Spinal cord (tissue), 10 donors: ENCODE measurements around the gene MAD2L2. TPM values are rescaled to one million over a fixed set of nuclear protein-coding genes. Genes with fewer than 3 reads are reported as not detected.

ENCODE experiments used
- DNase-seq, 6 donors: peaks; one replicate each; pipeline versions ENCODE4 v3.0.0 to v3.0.0-alpha.2; 2013 to 2015; ENCODE audit warnings: low spot score in 6 of 6, low read depth in 4 of 6
- H3K27ac ChIP-seq: one replicate; pipeline ENCODE4 v1.5.1; 2013; ENCODE audit warnings: low read depth, low read length, control low read depth
- H3K27me3 ChIP-seq: one replicate; pipeline ENCODE4 v1.6.1; 2013; ENCODE audit warnings: low read length; ENCODE audit not compliant: control insufficient read depth, insufficient read depth
- H3K36me3 ChIP-seq: one replicate; pipeline ENCODE4 v1.6.1; 2013; ENCODE audit warnings: low read length; ENCODE audit not compliant: control insufficient read depth, insufficient read depth
- H3K4me1 ChIP-seq: one replicate; pipeline ENCODE4 v1.6.1; 2013; ENCODE audit warnings: low read length; ENCODE audit not compliant: control insufficient read depth, insufficient read depth
- H3K4me3 ChIP-seq: one replicate; pipeline ENCODE4 v1.5.1; 2013; ENCODE audit warnings: low read depth, low read length, control low read depth
- H3K9me3 ChIP-seq: one replicate; pipeline ENCODE4 v1.6.1; 2013; ENCODE audit warnings: low read length; ENCODE audit not compliant: control insufficient read depth, insufficient read depth
- WGBS: methylation state at CpG from one replicate; pipeline ENCODE4 v1.1.5; 2013; ENCODE audit warnings: missing lambda C conversion rate; ENCODE audit not compliant: insufficient coverage; 5-methylcytosine and 5-hydroxymethylcytosine counted together
- polyA plus RNA-seq, 2 donors: library from polyadenylated mRNA; unstranded; fragments of 120-200 nt; gene quantifications; one replicate each; pipeline ENCODE4 v1.2.1, GENCODE V29; 2013; ENCODE audit not compliant: insufficient read length in 2 of 2
- total RNA-seq, 2 donors: library from RNA; depleted of rRNA in 1 of 2; stranded (reverse); fragments of 120-200 nt in 1 of 2; fragments of >200 nt in 1 of 2; gene quantifications; one replicate each; pipeline versions ENCODE4 v1.2.3 to v1.2.4, GENCODE V29; 2013 to 2014
- donor health status: healthy.

The MAD2L2 gene
- total and polyA plus RNA-seq, 4 donors: 27.3 to 70.8 (median 62.3) TPM

- no CpG with 5 or more reads among the region's 4 CpGs for WGBS
- H3K27ac ChIP-seq: no peak overlapping the region
- H3K36me3 ChIP-seq: peaks cover 61% of the 10 kb centered on the region
- no peak for DNase-seq
- H3K4me1 ChIP-seq: peaks cover 22% of the 10 kb centered on the region
- H3K9me3 ChIP-seq: no peaks in the 10 kb centered on the region
- H3K27me3 ChIP-seq: no peaks in the 10 kb centered on the region
- no peak overlapping the region for H3K4me3 ChIP-seq
Observed at GRCh38 chr1:11659748-11660147, 21.2 kb downstream of the MAD2L2 start.

- WGBS: 88% methylated on average over 22 of the region's 23 CpGs
- Histone ChIP-seq H3K9me3 (no peaks in the 10 kb centered on the region), H3K27ac (no peak overlapping the region), H3K27me3 (no peaks in the 10 kb centered on the region), H3K4me3 (no peak overlapping the region), H3K36me3 (peaks cover 61% of the 10 kb centered on the region), H3K4me1 (peaks cover 23% of the 10 kb centered on the region)
- DNase-seq: no peak
Observed at GRCh38 chr1:11658542-11658941, 22.4 kb downstream of the MAD2L2 start.

GRCh38 chr1:11657654-11658053 lies 23.3 kb downstream of the MAD2L2 start:
- Histone ChIP-seq H3K27ac (no peak overlapping the region), H3K4me1 (peaks cover 30% of the 10 kb centered on the region), H3K36me3 (peaks cover 61% of the 10 kb centered on the region), H3K4me3 (no peak overlapping the region), H3K9me3 (no peaks in the 10 kb centered on the region), H3K27me3 (no peaks in the 10 kb centered on the region)
- WGBS: 73% methylated on average over 3 of the region's 6 CpGs
- DNase-seq: no peak

GRCh38 chr1:11654939-11655808 lies 25.8 kb downstream of the MAD2L2 start:
- peaks cover 41% of the 10 kb centered on the region for H3K4me1 ChIP-seq
- H3K36me3 ChIP-seq: peaks cover 41% of the 10 kb centered on the region
- H3K27me3 ChIP-seq: peaks cover 8% of the 10 kb centered on the region
- peak in 2 of 6 donors; percentile 35 to 45 for DNase-seq
- 3% methylated on average over 30 of the region's 45 CpGs for WGBS
- peak overlapping the region; percentile 48 for H3K4me3 ChIP-seq
- H3K9me3 ChIP-seq: no peaks in the 10 kb centered on the region
- no peak overlapping the region for H3K27ac ChIP-seq

- 2% methylated on average over 80 of the region's 94 CpGs for WGBS
- Histone ChIP-seq H3K4me1 (peaks cover 49% of the 10 kb centered on the region), H3K36me3 (peaks cover 41% of the 10 kb centered on the region), H3K27me3 (peaks cover 17% of the 10 kb centered on the region), H3K9me3 (no peaks in the 10 kb centered on the region), H3K4me3 (peak within 1 kb of the TSS; percentile 58), H3K27ac (no peak within 1 kb of the TSS)
- DNase-seq: peak in 2 of 6 donors; percentile 56 to 74
Observed at GRCh38 chr1:11654137-11654938, 26.6 kb downstream of the MAD2L2 start, which contains the start of the genes FBXO2 and FBXO44. Gene FBXO2, minus strand, starts transcription at chr1:11654429. Its CDS starts 89 bp downstream, at chr1:11654340. Gene FBXO44, plus strand, starts transcription at chr1:11654877. Its CDS starts 959 bp downstream, at chr1:11655836.

GRCh38 chr1:11653861-11654136 lies 27.1 kb downstream of the MAD2L2 start:
- WGBS: 33% methylated on average over 5 of the region's 7 CpGs
- Histone ChIP-seq H3K9me3 (no peaks in the 10 kb centered on the region), H3K36me3 (peaks cover 38% of the 10 kb centered on the region), H3K4me1 (peaks cover 52% of the 10 kb centered on the region), H3K4me3 (peak overlapping the region; percentile 31), H3K27me3 (peaks cover 19% of the 10 kb centered on the region), H3K27ac (no peak overlapping the region)
- peak in 1 of 6 donors; percentile 30 for DNase-seq

GRCh38 chr1:11653101-11653860 lies 27.7 kb downstream of the MAD2L2 start:
- Histone ChIP-seq H3K9me3 (no peaks in the 10 kb centered on the region), H3K27me3 (peaks cover 19% of the 10 kb centered on the region), H3K27ac (no peak overlapping the region), H3K36me3 (peaks cover 37% of the 10 kb centered on the region), H3K4me1 (peaks cover 57% of the 10 kb centered on the region), H3K4me3 (no peak overlapping the region)
- WGBS: 63% methylated on average over 10 of the region's 17 CpGs
- DNase-seq: no peak

GRCh38 chr1:11652203-11652780 lies 28.7 kb downstream of the MAD2L2 start:
- Histone ChIP-seq H3K36me3 (peaks cover 36% of the 10 kb centered on the region), H3K4me1 (peaks cover 65% of the 10 kb centered on the region), H3K27me3 (peaks cover 19% of the 10 kb centered on the region), H3K27ac (no peak overlapping the region), H3K4me3 (no peak overlapping the region), H3K9me3 (no peaks in the 10 kb centered on the region)
- DNase-seq: no peak
- 82% methylated on average over 10 of the region's 11 CpGs for WGBS

GRCh38 chr1:11651017-11651416 lies 29.9 kb downstream of the MAD2L2 start:
- Histone ChIP-seq H3K27me3 (peaks cover 19% of the 10 kb centered on the region), H3K36me3 (peaks cover 31% of the 10 kb centered on the region), H3K4me1 (peaks cover 75% of the 10 kb centered on the region), H3K4me3 (no peak overlapping the region), H3K9me3 (no peaks in the 10 kb centered on the region), H3K27ac (no peak overlapping the region)
- 80% methylated on average over 3 of the region's 4 CpGs for WGBS
- DNase-seq: no peak
